GM03348 (cell line): ENCODE results near the gene OLR1.
"Not testable (repeated sequence)": the region's sequence is repeated elsewhere in the genome, so short reads cannot be mapped to it uniquely, and the experiment has no call there.

ENCODE experiments used
- DNase-seq: peaks from one replicate; pipeline ENCODE4 v3.0.0; 2012; ENCODE audit warnings: low spot score

The OLR1 gene

GRCh38 chr12:10171973-10172728, at the start of gene OLR1:
TSS of gene OLR1 (minus strand) at chr12:10172132. CDS start at chr12:10172077, 55 bp downstream.
- no peak for DNase-seq

- peak; percentile 46 for DNase-seq
These were observed 48.6 kb upstream of the OLR1 start for GRCh38 chr12:10220398-10221077.

GRCh38 chr12:10218021-10218420, 46.1 kb upstream of the OLR1 start:
- DNase-seq = no peak

- not testable (repeated sequence) for DNase-seq
These were observed 44.0 kb upstream of the OLR1 start for GRCh38 chr12:10215946-10216345.

GRCh38 chr12:10215436-10215835, 43.5 kb upstream of the OLR1 start:
- DNase-seq = no peak

DNA sequence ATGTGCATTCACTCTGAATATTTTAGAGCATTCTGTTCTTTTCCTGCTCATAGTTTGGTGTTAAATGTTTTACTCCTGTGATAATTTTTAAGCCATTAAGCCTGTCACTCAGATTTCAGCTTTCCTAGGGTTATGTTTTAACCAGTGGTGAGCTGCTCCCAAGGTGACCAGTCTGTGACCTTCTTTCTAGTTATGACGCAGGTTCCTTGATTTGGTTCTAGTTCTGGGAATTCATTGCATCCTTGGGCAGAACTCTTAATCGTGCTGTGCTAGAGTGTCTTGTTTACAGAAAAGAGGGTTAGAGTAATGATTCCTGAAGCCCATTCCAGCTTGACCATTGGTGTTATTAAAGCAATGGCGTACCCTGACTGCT, 42.9 kb upstream of the OLR1 start:
- DNase-seq = no peak

- peak; percentile 55 for DNase-seq
These were observed 42.4 kb upstream of the OLR1 start for GRCh38 chr12:10214136-10214894.

GRCh38 chr12:10213168-10214135, 41.5 kb upstream of the OLR1 start:
- DNase-seq = peak; percentile 86

DNA sequence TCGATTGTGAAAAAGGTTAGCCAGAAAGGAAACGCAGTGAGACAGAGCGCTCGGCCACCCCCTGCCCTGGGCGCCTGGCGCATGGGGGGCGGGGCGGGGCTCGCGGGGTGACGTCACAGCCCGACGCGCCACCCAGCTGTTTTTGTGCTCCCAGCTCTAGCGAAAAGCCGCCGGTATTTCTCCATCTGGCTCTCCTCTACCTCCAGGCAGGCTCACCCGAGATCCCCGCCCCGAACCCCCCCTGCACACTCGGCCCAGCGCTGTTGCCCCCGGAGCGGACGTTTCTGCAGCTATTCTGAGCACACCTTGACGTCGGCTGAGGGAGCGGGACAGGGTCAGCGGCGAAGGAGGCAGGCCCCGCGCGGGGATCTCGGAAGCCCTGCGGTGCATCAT, 40.8 kb upstream of the OLR1 start, which contains the start of gene GABARAPL1:
TSS of gene GABARAPL1 (plus strand) at position 139 of the 393 bp plus-strand sequence. CDS start at position 392, 253 bp downstream.
- DNase-seq = peak; percentile 93

DNA sequence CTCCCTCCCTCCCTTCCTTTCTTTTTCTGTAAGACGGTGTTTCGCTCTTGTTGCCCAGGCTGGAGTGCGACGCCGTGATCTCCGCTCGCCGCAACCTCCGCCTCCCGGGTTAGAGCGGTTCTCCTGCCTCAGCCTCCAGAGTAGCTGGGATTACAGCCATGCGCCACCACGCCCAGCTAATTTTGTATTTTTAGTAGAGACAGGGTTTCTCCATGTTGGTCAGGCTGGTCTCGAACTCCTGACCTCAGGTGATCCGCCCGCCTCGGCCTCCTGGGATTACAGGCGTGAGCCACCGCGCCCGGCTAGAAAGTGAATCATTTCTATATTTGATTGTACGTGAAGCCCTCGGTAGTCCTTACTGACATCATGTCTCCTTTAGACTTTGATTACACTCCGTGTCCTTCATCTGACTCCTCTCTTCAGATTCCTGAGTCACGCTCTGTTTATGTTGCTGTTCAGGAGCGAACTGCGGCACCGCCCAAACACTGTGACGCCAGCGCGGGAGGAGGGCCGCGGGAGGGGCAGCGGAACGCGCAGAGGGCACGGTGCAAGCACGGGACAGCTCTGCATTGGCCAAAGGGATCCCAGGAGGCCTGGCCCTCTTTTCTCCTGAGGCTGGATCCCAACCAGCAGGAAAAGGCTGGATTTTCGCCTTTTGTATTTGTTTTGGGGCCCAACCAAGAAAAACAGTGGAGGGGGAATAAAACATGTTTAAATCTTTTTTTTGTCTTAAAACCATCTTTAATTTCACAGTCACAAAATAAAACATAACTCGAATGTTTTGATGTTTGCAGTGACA, 40.2 kb upstream of the OLR1 start:
- peak; percentile 96 for DNase-seq

DNA sequence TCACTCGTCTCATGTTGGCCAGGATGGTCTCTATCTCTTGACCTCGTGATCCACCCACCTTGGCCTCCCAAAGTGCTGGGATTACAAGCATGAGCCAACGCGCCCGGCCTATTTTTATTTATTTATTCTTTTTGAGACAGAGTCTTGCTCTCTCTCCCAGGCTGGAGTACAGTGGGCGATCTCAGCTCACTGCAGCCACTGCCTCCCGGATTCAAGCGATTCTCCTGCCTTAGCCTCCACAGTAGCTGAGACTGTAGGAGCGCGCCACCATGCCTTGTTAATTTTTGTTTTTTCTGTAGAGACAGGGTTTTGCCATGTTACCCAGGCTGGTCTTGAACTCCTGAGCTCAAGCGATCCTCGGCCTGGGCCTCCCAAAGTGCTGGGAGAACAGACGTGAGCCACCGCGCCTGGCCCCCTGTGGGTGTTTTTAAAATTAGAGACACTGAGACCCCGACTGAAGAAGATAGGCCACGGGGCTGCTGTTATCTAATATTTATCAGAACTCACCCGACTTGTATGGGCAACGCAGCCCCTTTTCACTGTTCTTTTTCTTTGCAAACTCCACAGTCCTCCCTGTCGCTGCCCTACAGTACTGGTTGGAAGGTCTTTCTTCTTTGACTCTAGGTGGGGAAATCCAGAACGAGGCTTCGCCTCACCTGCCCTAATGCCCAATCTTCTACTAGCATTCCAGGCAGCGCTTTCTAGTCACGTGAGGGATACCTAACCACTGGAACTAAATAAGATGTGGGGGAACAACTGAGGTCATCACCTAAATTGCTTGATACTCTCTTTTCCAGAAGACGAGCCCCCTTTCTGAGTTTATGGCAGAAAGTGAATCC, 39.4 kb upstream of the OLR1 start:
- no peak for DNase-seq

DNA sequence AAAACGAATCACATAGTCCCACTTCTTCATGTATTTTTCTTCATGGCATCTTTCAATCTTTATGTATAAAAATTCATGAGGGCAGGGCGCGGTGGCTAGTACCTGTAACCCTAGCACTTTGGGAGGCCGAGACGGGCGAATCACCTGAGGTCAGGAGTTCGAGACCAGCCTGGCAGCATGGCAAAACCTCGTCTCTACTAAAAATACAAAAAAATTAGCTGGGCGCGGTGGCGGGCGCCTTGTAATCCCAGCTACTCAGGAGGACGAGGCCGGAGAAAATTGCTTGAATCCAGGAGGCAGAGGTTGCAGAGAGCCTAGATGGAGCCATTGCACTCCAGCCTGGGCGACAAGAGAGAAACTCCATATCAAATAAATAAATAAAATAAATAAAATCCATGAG, 38.3 kb upstream of the OLR1 start:
- DNase-seq = no peak

DNA sequence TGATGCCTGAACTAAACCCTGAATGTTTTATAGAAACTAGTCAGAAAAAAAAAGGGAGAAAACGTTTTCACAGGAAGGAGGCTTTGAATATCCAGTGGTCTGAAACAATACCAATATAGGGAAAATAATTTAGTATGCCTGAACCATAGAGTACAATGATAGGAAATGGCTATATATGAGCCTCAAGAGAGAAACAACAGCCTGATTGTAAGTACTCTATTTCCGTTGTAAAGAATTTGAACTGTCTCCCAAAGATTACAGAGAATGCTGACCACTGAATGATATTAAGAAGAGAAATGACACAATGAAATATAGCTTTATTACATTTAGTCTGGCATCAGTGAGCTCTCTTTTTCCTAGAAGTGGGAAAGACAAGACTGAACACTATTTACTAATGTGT, 35.2 kb upstream of the OLR1 start:
- no peak for DNase-seq

- peak; percentile 36 for DNase-seq
These were observed 33.4 kb upstream of the OLR1 start for GRCh38 chr12:10205220-10205807.

DNA sequence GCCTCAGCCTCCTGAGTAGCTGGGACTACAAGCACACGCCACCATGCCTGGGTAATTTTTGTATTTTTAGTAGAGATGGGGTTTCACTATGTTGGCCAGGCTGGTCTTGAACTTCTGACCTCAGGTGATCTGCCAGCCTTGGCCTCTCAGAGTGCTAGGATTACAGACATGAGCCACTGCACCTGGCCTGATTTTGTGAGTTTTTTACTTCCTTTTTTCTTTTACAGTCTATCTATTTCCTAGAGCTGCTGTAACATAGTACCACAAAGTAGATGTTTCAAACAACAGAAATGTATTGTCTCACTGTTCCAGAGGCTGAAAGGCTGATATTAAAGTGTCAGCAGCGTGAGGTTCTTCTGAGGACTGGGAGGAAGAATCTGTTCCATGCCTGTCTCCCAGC, 32.6 kb upstream of the OLR1 start:
- DNase-seq = not testable (repeated sequence)

- DNase-seq = no peak
These were observed 25.9 kb upstream of the OLR1 start for GRCh38 chr12:10197879-10198278.

DNA sequence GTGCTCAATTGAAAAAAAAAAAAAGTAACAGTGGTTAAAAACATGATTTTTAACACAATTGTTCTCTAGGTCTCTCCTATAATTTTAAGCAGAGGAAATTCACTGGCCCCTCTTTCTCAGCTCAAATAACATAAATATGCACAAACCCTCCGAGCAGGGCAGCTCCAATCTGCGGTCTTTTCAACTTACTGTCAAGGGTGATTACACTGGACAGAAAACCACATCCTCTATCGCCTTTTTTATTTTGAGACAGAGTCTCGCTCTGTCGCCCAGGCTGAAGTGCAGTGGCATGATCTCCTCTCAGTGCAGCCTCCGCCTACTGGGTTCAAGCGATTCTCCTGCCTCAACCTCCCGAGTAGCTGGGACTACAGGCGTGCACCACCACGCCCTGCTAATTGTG, 24.3 kb upstream of the OLR1 start:
- no peak for DNase-seq

DNA sequence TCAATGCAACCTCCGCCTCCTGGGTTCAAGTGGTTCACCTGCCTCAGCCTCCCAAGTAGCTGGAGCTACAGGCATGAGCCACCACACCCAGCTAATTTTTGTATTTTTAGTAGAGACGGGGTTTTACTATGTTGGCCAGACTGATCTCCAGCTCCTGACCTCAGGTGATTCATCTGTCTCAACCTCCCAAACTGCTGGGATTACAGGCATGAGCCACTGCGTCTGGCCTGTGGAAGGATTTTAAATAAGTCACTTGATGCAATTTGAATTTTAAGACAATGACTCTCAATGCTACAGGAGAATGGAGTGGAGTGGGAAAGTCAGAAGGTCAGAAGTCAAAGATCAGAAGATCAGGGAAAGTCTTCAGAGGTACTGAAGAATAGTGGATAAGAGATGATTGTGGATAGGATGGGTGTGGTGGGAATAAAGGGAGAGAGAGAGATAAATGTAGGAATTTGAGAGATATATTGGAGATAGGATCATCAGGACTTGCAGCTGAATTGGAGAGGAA, 22.3 kb upstream of the OLR1 start:
- no peak for DNase-seq

DNA sequence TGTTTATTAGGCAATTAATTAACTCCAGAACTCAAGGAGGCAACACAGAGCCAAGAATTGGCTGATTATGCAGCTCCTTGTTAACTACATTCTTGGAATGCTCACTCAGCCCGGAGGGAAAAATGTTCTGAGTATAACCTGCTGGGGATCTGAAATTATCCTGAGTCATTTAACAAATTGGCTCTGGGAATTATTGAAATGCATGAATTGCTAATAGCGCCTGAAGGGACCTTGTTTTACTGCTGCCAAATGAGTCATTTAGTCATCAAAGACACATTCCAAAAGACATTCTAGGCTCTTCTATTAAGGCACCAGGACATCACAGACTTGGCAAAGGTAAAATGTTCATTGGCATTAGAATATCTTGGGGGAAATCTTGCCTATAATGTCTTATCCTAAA, 19.9 kb upstream of the OLR1 start:
- peak; percentile 70 for DNase-seq
